ENCODE data around the gene OR6N2. TPM values are rescaled to one million over a fixed set of nuclear protein-coding genes. Genes with fewer than 3 reads are reported as not detected.

OR6N2 gene
- total and polyA plus RNA-seq, 7 donors = not detected

DNA sequence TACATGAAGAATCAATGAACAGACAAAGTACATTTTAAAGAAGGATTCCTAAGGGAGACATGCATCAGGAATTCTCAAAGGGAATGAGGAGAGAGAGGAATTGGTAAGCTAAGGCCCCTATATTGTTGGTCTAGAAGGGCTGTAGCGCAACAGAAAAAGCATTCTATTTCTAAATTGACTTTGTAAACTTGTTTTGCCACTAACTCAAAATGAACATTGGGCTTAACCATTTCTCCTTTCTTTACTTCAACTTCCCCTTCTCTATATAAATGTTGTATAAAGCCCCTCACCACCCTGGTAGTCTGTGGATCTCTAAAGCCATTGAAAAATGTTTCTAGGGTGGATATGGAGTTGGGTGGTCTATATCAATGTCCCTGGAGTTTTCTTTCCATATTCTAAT is 20.4 kb upstream of the OR6N2 start:
- no peaks in the 10 kb centered on the region for H3K36me3 ChIP-seq (ENCODE audit: insufficient read depth in 1 of 2, low read depth in 1 of 2)
- no peaks in the 10 kb centered on the region for H3K4me1 ChIP-seq
- H3K27ac ChIP-seq = no peak overlapping the region
- H3K4me3 ChIP-seq = no peak overlapping the region
- DNase-seq (no peak), ATAC-seq (no peak)
- H3K27me3 ChIP-seq (ENCODE audit: insufficient read depth in 3 of 3, low read length in 2 of 3) = no peaks in the 10 kb centered on the region
- intact Hi-C loops (cut with DNase I) = no loop called here
- no peaks in the 10 kb centered on the region for H3K9me3 ChIP-seq
- no peak for TF ChIP-seq CTCF (IDR thresholded peaks at IDR 0.05)
- WGBS, 3 donors = 80 to 92% (median 86%) methylated on average over 1 of the region's 1 CpG

DNA sequence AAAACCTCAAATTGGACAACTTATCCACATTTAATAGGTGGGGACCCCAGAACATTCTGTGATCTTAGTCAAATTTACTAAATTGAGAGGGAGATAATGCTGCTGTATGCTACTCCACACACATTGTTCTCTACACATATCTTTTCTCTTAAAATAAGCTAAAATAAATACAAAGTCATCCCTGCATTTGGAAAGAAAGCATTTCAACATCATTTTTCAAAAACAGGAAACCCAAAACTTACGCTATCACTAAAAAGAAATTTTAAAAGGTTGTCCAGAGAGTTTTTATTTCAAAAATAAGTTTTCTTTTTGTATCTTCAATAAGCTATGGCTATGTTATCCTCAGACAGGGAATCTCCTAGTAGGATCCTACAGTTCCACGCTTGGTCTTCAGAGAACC is 19.5 kb upstream of the OR6N2 start:
- no peaks in the 10 kb centered on the region for H3K4me1 ChIP-seq
- DNase-seq = no peak
- WGBS, 3 donors = 79 to 89% (median 79%) methylated on average over 2 of the region's 2 CpGs
- H3K9me3 ChIP-seq = no peaks in the 10 kb centered on the region
- H3K27me3 ChIP-seq (ENCODE audit: insufficient read depth in 3 of 3, low read length in 2 of 3) = no peaks in the 10 kb centered on the region
- intact Hi-C loops (cut with DNase I) = no loop called here
- ATAC-seq = no peak
- H3K4me3 ChIP-seq = no peak overlapping the region
- no peaks in the 10 kb centered on the region for H3K36me3 ChIP-seq (ENCODE audit: insufficient read depth in 1 of 2, low read depth in 1 of 2)
- TF ChIP-seq CTCF (IDR thresholded peaks at IDR 0.05) = no peak
- H3K27ac ChIP-seq = no peak overlapping the region

- no peaks in the 10 kb centered on the region for H3K9me3 ChIP-seq
Observed at GRCh38 chr1:158799689-158800088, 18.7 kb upstream of the OR6N2 start.

GRCh38 chr1:158798531-158798930 is 17.5 kb upstream of the OR6N2 start:
- no peak overlapping the region for H3K4me3 ChIP-seq
- H3K4me1 ChIP-seq = no peaks in the 10 kb centered on the region
- DNase-seq (no peak), ATAC-seq (no peak)
- no peak for TF ChIP-seq CTCF (IDR thresholded peaks at IDR 0.05)
- no peaks in the 10 kb centered on the region for H3K9me3 ChIP-seq
- no peak overlapping the region for H3K27ac ChIP-seq
- H3K36me3 ChIP-seq (ENCODE audit: insufficient read depth in 1 of 2, low read depth in 1 of 2) = no peaks in the 10 kb centered on the region
- intact Hi-C loops (cut with DNase I) = no loop called here
- peaks cover 0 to 1% (median 0%) of the 10 kb centered on the region in 3 donors for H3K27me3 ChIP-seq (ENCODE audit: insufficient read depth in 3 of 3, low read length in 2 of 3)
- 66 to 70% (median 68%) methylated on average over 3 of the region's 3 CpGs for WGBS, 3 donors

More at GRCh38 chr1:158799689-158800088, 18.7 kb upstream of the OR6N2 start:
- 78 to 83% (median 78%) methylated on average over 4 of the region's 4 CpGs for WGBS, 3 donors
- no peak for ATAC-seq
- no peaks in the 10 kb centered on the region for H3K27me3 ChIP-seq (ENCODE audit: insufficient read depth in 3 of 3, low read length in 2 of 3)
- no peak overlapping the region for H3K4me3 ChIP-seq
- no peak for TF ChIP-seq CTCF (IDR thresholded peaks at IDR 0.05)
- intact Hi-C loops (cut with DNase I) = no loop called here
- no peak overlapping the region for H3K27ac ChIP-seq
- DNase-seq = no peak
- no peaks in the 10 kb centered on the region for H3K36me3 ChIP-seq (ENCODE audit: insufficient read depth in 1 of 2, low read depth in 1 of 2)
- H3K4me1 ChIP-seq = no peaks in the 10 kb centered on the region

DNA sequence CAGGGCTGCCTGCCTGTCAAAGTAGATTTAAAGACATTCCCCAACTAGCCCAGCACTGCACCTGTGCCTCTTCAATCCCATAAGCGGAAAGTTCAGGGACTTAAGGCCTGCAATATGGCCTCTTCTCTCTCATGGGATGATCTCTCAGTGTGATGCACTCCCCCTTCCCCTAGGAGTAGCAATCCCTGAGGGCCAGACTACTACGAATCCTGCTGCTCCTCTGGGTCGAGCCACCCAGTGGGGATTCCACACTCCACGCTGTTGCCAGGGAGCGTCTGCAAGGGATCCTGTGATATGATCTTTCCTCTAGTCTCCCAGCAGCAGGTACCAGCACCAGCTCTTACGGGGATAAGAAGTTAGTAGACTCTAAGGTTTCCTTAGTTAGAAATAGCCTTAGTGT is 13.2 kb upstream of the OR6N2 start:
- no peak overlapping the region for H3K27ac ChIP-seq
- no peak for ATAC-seq
- WGBS, 3 donors = 58 to 62% (median 60%) methylated on average over 6 of the region's 6 CpGs
- H3K4me3 ChIP-seq = no peak overlapping the region
- peaks cover 0 to 1% (median 0%) of the 10 kb centered on the region in 3 donors for H3K27me3 ChIP-seq (ENCODE audit: insufficient read depth in 3 of 3, low read length in 2 of 3)
- H3K4me1 ChIP-seq = no peaks in the 10 kb centered on the region
- TF ChIP-seq CTCF (IDR thresholded peaks at IDR 0.05) = no peak
- H3K9me3 ChIP-seq = no peaks in the 10 kb centered on the region
- no peak for DNase-seq
- intact Hi-C loops (cut with DNase I) = no loop called here
- H3K36me3 ChIP-seq (ENCODE audit: insufficient read depth in 1 of 2, low read depth in 1 of 2) = no peaks in the 10 kb centered on the region
